ENCODE data around the gene GOLT1A.

- TF ChIP-seq EZH2 (IDR thresholded peaks at IDR 0.05; ENCODE audit: borderline replicate concordance, low read depth, low read length, severe bottlenecking) (no peak), CTCF (IDR thresholded peaks at IDR 0.05; ENCODE audit: borderline replicate concordance, extremely low read depth, low read length, poor library complexity, severe bottlenecking) (no peak)
Measured at GRCh38 chr1:204222764-204223055, 8.9 kb upstream of the GOLT1A start.
